Retinal pigment epithelial cell (primary cell): ENCODE data around the gene PLA2R1.

Experiments
- DNase-seq: peaks from one replicate; pipeline ENCODE4 v3.0.0-alpha.2; 2010; ENCODE audit warnings: low read depth
- H3K4me3 ChIP-seq: 2 replicates; pipeline ENCODE4 v1.5.1; 2011; ENCODE audit warnings: mild to moderate bottlenecking, low read length, control low read depth, moderate library complexity
- CTCF ChIP-seq: conservative IDR thresholded peaks from 2 replicates; pipeline ENCODE4 v1.5.1; 2011; ENCODE audit warnings: low read depth, low read length, control low read depth, inconsistent platforms

PLA2R1 gene

GRCh38 chr2:159988412-159988970 lies 73.9 kb downstream of the PLA2R1 start:
- TF ChIP-seq CTCF = no peak
- DNase-seq = no peak
- no peak overlapping the region for H3K4me3 ChIP-seq

GRCh38 chr2:159987181-159987580 lies 75.2 kb downstream of the PLA2R1 start:
- DNase-seq = no peak
- H3K4me3 ChIP-seq = no peak overlapping the region
- TF ChIP-seq CTCF = no peak

- no peak for TF ChIP-seq CTCF
- H3K4me3 ChIP-seq = no peak overlapping the region
- no peak for DNase-seq
Measured at GRCh38 chr2:159985656-159986055, 76.8 kb downstream of the PLA2R1 start.

- no peak for DNase-seq
- no peak for TF ChIP-seq CTCF
- no peak overlapping the region for H3K4me3 ChIP-seq
Measured at GRCh38 chr2:159984034-159984433, 78.4 kb downstream of the PLA2R1 start.

- no peak for DNase-seq
- H3K4me3 ChIP-seq = no peak overlapping the region
- no peak for TF ChIP-seq CTCF
Measured at GRCh38 chr2:159982842-159983785, 79.3 kb downstream of the PLA2R1 start.

GRCh38 chr2:159982270-159982669 lies 80.1 kb downstream of the PLA2R1 start:
- DNase-seq = no peak
- no peak overlapping the region for H3K4me3 ChIP-seq
- no peak for TF ChIP-seq CTCF
